Cardiac septum (tissue), 1 donor: ENCODE results near the gene SIRPG. TPM values are rescaled to one million over a fixed set of nuclear protein-coding genes. Genes with fewer than 3 reads are reported as not detected.
"Not testable (repeated sequence)": the region's sequence is repeated elsewhere in the genome, so short reads cannot be mapped to it uniquely, and the experiment has no call there.

ENCODE experiments used
- DNase-seq: peaks from one replicate; pipeline ENCODE4 v3.0.0-alpha.2; 2020; ENCODE audit warnings: low spot score
- intact Hi-C: fragments of 100-400 bp; cut with DNase I; formaldehyde crosslinking; loops from one replicate; pipeline ENCODE4 v1.14.0; 2022
- long read RNA-seq: library from polyadenylated mRNA; unstranded; transcript quantifications from one replicate; pipeline ENCODE4 v2.0.0, GENCODE V29; 2021
- total RNA-seq: library from RNA; stranded (reverse); fragmentation: NEBNext Ultra II Directional; extraction: Animal tissue kit (Norgen Biotek cat#: 25700); gene quantifications from one replicate; pipeline ENCODE4 v1.2.1, GENCODE V29; 2021
- donor health status: DM: no; HTN: no; CAD: no.

Gene SIRPG
- total RNA-seq = not detected
- long read RNA-seq = 0 reads

DNA sequence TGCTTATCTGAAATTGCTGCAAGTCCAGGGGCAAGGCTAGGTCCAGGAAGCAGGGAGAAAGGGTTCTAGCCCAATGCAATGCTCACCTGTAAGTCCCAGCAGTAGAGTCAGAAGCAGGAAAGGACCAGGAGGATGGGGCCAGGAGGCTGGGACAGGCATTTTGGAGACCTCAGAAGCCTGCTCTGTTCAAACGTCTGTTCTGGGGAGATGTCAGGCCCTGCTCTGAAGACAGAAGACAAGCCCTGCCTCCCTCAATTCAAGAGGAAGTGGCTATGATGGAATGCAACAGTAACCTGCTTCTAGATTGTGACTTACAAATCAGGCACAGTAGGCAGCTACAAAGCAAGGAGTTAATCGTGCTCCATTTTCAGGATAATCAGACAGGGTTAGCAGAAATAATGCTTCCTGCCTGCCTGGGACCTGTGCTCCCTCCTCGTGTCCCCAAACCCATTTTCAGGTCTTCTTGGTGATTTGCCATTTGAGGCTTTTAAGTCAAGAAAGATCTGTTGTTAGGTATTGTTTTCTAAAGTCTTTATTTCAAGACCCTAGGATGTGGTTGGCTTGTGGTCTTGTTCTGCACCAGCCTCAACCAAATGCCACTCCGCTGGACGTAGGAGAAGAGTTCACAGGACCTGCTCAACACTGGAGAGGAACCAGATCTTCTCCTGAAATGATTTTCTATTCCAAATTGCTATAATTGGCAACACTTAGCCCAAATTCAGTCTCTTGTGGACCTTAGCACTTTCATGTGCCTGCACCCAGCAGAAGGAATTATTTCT, at the start of gene SIRPG:
SIRPG (minus strand) TSS at position 224 of the 779 bp plus-strand sequence; CDS start at position 159, 65 bp downstream.
- intact Hi-C loops = no loop called here
- no peak for DNase-seq

DNA sequence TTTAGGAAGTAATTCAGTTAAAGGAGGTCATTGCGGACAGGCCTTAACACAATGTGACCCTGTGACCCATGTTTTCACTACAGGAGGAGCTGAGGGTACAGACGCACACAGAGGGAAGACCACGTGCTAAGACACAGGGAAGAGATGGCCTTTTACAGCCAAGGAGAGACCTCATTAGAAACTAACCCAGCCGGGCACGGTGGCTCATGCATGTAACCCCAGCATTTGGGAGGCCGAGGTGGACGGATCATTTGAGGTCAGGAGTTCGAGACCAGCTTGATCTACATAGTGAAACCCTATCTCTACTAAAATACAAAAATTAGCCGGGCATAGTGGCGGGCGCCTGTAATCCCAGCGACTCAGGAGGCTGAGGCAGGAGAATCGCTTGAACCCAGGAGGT, 49.3 kb upstream of the SIRPG start:
- DNase-seq, intact Hi-C loops: not testable (repeated sequence)

DNA sequence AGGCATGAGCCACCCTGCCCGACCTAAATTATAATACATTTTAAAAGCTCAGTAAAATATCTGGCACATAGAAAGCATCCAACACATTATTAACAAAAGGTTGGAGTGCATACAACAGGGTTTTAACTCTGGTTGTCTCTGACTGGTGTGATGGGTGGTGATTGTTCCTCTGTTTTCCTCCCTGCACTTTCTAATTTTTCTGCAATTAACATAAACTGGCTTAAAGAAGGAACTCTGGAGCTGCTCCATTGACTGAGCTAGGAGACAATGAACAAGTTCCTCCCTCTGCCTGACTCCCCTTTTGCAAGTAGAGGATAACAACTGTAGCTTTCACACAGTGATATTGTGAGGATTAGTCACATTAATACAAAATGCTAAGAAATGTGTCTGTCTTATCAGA, 48.5 kb upstream of the SIRPG start:
- no peak for DNase-seq
- intact Hi-C loops = no loop called here

DNA sequence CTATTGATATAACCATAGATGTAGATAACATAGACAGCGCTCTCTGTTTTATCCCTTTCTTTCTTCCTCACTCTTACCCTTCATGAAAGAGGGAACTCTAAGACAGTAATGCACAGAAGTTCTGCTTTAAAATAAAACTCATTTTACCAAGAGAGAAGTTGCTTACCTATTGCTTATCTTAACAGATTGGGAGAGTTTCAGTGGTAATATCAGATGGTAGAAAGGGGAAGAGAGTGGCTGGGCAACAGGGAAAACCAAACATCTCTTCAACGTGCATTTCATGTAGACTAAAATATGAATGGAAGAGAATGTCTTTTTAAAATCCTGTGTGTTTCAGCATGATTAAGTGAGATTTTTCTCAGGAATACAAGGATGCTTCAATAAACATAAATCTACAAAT, 45.3 kb upstream of the SIRPG start:
- DNase-seq = no peak
- intact Hi-C loops = no loop called here

DNA sequence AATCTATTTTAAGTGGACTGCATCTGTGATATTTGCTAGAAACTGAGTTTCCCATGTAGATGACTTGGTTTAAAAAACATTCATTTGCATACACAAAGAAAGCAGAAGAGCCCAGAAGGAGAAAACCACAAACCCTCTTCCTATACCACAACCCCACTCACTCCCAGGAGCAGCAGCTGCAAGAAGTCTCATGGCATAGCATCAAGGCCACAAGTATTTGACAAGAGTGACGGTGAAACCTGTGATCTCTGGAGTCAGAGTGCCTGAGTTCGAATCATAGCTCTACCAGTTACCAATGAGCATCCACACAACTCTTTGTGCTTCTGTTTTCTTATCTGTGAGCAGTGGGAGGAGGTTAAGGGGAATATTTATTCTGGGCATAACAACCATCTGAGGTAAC, 44.7 kb upstream of the SIRPG start:
- DNase-seq = no peak
- intact Hi-C loops = no loop called here

DNA sequence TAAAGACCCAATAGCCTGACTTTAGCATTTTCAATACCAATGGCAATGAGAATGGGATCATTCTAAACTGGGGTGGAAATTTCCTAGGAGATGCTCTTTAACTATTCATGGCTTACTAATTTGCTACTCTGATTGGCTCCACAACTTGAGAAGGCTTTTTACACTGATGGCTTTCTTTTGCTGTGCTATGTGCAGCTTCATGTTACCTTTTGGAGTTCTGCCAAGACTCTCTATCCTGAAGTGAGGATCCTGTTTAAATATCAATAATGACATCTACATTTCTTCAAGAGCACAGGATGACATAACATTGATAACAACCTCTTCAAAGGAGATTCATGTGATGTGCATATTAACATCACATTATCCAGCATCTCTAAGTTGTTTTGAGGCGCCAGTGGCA, 43.4 kb upstream of the SIRPG start:
- no peak for DNase-seq
- intact Hi-C loops = no loop called here

DNA sequence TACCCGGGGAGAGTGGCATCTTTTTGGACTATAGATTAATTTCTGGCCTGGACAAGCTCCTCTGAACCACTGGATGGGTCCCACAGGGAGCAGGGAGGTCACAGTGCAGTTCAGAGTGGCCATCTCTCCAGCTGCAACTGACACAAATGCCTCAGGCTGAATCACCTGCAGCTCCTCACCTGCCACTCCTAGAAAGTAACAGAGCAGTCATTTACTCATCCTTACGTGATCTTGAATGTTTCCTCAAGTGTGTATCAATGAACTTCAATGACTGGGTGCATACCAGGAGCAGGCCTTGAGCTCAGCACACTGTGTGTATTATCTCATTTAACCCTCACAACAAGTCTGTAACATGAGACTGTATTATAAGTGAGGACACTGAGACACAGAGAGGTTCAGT, 40.0 kb upstream of the SIRPG start:
- intact Hi-C loops = no loop called here
- no peak for DNase-seq

DNA sequence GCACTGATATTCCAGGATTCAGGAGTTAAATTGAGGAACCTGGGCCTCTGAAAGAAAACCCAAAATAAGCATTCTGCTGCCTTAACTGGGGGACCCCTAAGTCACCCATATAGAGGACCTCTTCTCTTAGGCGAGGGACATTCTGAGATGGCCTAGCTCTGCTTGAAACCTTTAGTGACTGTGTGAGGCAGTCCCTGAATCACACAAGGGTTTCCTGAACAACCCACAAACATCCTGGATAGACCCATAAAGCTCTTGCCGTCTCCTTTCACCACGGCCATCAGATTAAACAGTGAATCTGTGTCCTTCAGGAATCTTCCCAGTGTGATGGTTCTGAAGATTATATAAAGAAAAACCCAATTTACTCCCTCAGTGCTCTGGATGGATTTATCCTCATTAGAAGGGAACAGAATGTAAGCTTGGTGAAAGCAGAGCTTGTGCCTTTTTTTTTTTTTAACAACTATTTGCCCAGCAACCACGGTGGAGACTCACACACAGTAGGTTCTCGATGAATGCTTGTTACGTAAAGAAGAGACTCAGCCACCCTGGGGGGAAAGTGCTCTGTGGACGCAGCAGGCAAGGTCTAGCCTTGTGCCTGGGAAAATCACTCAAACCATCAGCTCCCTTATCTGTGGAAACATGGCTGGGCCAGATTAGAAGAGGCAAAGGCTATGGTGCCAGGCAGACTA, 39.1 kb upstream of the SIRPG start:
- intact Hi-C loops = no loop called here
- DNase-seq = no peak

DNA sequence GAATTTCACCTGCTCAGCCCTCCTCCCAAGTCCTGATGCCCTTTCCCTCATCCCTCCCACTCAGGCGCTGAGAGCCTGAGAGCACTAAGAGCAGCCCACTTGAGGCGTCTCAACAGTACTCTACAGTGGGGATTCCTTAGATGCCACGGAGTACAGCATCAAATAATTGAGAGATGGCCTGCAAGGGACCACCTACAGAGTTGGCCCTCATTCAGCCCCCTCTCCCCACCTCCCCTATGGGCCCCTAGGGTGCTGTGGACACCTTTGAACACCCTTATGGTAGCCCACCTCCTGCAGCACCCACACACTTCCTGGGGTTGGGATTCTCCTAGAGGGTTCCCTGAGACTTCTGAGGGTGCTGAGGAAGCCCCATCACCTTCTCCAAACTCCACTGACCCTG, 37.1 kb upstream of the SIRPG start:
- DNase-seq = no peak
- intact Hi-C loops = no loop called here

DNA sequence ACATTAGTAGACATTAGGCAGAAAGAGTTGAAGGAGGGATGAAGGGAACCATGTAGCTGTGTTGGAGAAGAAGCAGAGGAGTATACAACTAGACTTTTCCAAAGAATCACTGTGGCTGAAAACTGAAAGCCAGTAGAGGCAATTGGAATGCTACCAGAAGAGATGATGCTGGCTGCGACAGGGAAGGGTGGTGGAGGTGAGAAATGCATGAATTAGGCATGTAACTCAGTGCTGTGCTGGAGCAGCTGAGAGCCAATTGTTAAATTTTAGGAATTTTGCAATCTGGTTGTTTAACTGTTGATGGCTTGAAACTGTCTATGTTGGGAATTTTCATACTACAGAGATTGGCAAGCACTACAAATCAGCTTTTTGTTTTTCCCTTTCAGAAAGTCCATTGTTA, 35.8 kb upstream of the SIRPG start:
- intact Hi-C loops = no loop called here
- no peak for DNase-seq

DNA sequence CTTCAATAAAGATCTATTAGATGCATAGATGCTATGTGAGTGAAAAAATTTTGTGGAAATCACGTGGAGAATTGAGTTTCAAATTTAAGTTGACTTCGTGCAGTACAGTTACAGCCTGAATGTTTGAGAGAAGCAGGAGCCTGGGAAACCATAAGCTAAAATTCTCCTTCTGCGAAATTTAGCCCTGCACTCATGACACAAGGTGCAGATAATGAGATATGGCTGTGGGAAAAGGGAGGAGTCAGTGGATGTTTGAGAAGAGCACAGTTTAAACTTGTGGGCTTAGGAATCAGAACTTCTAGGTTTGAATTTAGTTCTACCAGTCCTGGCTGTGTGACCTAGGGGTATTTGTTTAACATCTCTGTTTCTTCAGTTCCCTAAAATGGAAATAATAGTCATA, 32.1 kb upstream of the SIRPG start:
- no peak for DNase-seq
- intact Hi-C loops = no loop called here

DNA sequence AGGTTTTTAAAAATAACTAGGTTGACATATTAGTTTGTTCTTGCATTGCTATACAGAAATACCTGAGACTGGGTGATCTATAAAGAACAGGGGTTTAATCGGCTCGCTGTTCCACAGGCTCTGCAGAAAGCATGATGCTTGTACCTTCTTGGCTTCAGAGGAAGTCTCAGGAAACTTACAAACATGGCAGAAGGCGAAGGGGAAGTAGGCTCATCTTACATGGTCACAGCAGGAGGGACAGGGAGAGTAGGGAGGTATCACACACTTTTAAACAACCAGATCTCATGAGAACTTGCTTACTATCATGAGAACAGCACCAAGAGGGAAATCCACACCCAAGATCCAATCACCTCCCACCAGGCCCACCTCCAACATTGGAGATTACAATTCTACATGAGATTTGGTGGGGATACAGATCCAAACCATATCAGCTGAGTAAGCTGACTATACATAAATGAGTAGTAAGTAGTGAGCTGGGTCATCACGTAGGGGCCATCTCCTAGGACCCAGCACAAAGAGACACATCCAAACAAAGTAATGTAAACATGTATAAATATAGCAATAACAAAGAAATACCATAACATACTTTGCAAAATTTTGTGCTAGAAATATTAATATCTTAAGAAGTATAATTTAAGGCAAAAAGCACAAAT, 31.4 kb upstream of the SIRPG start:
- no peak for DNase-seq
- intact Hi-C loops = no loop called here

DNA sequence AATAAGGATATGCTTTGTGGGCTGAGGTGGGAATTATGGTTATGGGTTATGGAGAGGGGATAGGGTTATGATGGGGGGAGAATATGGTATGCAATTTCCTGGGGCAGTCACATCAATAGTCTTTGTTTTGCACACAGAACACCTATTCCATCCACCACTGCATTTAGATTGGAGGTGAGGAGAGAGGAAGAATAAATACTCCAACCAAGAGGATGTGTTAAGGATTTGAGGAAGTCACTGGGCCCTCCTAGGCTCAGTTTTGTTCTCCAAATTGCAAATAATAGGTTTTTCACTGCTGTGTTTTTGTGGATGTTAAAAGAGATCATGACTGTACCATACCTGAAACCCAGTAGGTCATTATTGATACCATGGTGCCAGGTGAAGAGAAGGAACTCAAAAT, 29.5 kb upstream of the SIRPG start:
- DNase-seq = no peak
- intact Hi-C loops = no loop called here

DNA sequence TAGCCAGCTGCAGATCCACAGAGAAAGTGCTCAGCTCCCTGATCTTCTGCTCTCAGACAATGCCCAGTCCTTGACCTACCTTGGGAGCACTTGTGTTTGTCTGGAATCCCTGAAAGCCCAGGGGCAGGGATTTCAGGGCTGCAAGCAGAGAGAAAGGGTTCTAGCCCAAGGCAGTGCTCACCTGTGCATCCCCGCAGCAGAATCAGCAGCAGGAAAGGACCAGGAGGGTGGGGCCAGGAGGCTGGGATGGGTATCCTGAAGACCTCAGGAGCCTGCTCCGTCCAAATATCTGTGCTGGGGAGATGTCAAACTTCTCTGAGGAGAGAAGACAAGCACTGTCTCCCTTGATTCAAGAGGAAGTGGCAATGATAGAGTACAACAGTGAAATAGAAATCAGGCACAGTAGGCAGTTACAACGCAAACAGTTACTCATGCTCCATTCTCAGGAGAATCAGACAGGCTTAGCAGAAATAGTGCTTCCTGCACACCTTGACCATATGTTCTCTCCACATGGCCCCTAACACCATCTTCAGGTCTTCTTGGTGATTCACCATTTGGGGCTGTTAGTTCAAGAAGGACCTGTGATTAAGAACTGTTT, 28.7 kb upstream of the SIRPG start:
- intact Hi-C loops = no loop called here
- DNase-seq = no peak

DNA sequence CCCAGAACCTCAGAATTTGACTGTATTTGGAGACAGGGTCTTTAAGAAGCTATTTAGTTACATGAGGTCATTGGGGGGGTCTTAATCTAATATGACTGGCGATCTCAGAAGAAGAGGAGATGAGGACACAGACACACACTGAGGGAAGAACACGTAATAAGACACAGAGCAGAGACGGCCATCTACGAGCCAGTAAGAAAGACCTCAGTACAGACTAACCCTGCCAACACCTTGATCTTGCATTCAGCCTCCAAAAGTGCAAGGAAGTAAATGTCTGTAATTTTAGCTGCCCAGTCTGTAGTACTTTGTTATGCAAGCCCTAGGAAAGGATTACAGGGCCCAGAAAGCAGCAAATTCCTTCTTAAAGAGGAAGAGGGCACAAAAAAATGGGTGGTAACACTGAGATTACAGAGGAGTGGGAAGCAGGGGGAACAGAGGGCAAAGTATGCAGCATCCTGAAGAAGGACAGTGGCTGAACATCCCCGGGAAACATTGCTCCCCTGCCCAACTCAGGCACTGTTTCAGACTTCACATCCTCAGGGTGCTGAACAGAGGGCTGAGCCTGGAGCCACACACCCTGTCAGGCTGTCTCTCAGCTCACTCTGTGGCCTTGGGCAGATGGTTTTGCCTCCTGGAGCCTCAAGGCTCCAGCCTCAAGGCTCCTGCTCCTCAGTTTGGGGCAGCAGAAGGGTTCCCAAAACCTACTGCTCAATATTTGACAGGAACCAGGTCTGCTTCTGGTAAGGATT, 27.9 kb upstream of the SIRPG start:
- intact Hi-C loops = no loop called here
- DNase-seq = no peak

DNA sequence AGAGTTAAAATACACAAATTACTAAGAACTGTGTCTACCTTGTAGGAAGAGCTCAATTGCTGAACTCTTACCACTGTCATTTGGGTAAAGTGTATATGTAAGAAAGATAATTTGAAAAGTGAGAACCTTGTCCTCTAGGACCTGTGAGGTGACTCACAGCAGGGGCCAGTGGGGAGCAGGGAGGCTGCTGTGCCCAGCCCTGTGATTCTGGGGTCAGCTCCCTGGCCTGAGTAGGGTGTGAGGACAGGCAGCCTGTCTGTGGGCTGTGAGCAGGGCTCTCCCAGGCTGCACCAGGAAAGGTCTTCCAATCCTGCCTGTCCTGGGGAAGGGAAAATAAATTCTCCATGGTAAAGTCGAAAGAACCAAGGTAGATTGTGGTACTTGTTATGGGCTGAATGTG, 27.3 kb upstream of the SIRPG start:
- intact Hi-C loops = no loop called here
- DNase-seq = no peak

DNA sequence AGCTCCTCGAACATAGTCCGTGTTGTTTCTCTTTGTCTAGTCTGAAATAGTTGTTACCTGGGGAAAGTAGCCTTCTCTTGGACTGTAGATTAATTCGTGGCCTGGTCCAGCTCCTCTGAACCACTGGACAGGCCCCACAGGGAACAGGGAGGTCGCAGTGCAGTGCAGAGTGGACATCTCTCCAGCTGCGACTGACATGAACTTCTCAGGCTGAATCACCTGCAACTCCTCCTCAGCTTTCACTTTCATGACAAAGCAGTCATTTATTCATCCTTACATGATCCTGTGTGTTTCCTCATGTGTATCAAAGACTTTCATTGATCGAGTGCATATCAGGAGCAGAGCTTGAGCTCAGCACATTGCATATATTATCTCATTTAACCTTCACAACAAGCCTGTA, 19.1 kb upstream of the SIRPG start:
- DNase-seq = no peak
- intact Hi-C loops = no loop called here

DNA sequence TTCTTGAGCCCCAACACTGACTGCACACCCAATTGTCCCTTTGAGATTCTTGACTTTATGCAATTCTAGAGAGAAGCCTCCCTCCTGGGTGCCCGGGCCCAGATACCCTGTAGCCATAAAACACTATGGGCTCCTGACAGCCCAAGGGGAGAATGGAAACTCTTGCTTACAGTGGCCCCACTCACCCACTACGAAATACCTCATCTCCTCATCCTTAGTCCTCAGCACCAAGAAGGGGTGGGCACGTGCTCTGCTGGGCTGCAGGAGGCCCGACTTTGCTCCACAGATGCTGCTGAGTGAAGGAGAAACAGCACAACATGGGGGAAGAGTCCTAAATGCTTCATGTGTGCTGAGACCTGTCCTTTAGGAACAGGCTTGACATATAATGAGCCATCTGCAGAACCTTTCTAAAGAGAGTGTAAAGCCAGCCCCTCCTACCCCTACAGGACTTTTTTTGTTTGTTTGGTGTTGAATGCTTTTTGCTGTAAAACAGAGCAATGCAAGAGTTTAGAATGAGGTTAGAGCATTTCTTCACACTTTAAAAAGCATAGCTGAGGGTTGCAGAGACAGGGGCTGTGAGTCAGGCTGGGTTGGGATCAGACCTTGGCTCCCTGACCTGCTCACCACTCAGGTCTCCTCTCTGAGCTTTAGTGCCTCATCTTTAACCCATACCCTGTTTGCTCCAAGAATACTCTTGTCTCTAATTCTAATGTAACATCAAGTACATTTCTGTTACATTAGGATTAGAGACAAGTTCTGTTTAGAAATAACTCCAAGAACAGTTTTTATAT, 17.6 kb upstream of the SIRPG start:
- intact Hi-C loops = no loop called here
- DNase-seq = no peak

DNA sequence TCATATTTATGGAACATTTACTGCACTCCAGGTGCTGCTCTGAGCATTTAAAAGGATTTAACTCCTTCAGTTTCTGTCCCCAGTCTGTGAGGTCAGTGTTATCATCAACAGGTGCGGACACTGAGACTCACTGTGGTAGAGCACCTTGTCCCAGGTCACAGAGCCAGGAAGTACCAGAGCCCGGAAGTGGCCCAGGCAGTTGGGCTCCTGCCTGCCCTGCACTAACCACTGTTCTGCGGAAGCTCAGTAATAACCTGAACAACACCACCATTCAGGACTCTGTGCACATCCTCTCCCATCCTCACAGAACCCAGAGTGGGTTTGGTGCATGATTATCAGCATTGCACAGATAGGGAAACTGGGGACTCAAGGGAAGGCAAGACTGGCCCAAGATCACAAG, 16.8 kb upstream of the SIRPG start:
- intact Hi-C loops = no loop called here

More for the DNA sequence above, 16.8 kb upstream of the SIRPG start:
- no peak for DNase-seq
